ENCODE results near the gene PRDM7.

Gene PRDM7

DNA sequence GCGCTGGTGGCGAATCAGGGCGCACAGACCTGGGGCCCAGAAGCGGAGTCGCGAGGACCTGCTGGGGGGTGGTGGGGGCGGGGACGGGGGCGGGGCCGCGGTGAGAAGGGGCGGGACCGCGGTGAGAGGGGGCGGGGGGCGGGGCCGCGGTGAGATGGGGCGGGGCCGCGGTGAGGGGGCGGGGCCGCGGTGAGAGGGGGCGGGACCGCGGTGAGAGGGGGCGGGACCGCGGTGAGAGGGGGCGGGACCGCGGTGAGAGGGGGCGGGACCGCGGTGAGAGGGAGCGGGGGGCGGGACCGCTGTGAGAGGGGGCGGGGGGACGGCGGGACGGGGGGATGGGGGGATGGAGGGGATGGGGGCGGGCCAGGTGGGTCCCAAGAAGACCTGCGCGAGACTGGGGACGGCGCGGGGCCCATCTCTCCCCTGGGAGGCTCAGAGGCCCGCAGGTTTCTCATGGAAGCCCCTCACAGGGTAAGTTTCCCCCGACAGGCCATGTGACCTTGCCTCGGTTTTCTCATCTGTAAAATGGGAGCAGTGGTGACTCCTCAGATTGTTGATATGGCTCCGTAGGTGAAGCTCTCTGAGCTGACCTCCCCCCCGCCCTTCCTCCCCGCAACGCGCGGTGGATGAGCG is 29.3 kb downstream of the PRDM7 start:
- peaks cover 4% of the 10 kb centered on the region for H3K36me3 ChIP-seq (ENCODE audit: control insufficient read depth, insufficient read depth, low read length)
- 86% methylated on average over 13 to 15 of the region's 59 CpGs for WGBS, 2 experiments (ENCODE audit: insufficient coverage in 2 of 2)
- H3K9me3 ChIP-seq (ENCODE audit: control insufficient read depth, low read length), result no peaks in the 10 kb centered on the region
- no peak overlapping the region for H3K27ac ChIP-seq (ENCODE audit: low read depth, low read length, severe bottlenecking)
- peaks cover 10% of the 10 kb centered on the region for H3K4me1 ChIP-seq (ENCODE audit: control insufficient read depth, insufficient read depth, low read length, poor library complexity, severe bottlenecking)
- peak overlapping the region; percentile 23 for H3K4me3 ChIP-seq (ENCODE audit: extremely low read depth, insufficient read depth, low read length, poor library complexity, severe bottlenecking)

GRCh38 chr16:90046971-90047713 is 30.0 kb downstream of the PRDM7 start:
- Histone ChIP-seq H3K9me3 (ENCODE audit: control insufficient read depth, low read length) (no peaks in the 10 kb centered on the region), H3K4me3 (ENCODE audit: extremely low read depth, insufficient read depth, low read length, poor library complexity, severe bottlenecking) (peak overlapping the region; percentile 23), H3K27ac (ENCODE audit: low read depth, low read length, severe bottlenecking) (peak overlapping the region; percentile 10), H3K36me3 (ENCODE audit: control insufficient read depth, insufficient read depth, low read length) (peaks cover 4% of the 10 kb centered on the region), H3K4me1 (ENCODE audit: control insufficient read depth, insufficient read depth, low read length, poor library complexity, severe bottlenecking) (peaks cover 10% of the 10 kb centered on the region)
- 5 to 8% methylated on average over 14 to 33 of the region's 40 CpGs for WGBS, 2 experiments (ENCODE audit: insufficient coverage in 2 of 2)

DNA sequence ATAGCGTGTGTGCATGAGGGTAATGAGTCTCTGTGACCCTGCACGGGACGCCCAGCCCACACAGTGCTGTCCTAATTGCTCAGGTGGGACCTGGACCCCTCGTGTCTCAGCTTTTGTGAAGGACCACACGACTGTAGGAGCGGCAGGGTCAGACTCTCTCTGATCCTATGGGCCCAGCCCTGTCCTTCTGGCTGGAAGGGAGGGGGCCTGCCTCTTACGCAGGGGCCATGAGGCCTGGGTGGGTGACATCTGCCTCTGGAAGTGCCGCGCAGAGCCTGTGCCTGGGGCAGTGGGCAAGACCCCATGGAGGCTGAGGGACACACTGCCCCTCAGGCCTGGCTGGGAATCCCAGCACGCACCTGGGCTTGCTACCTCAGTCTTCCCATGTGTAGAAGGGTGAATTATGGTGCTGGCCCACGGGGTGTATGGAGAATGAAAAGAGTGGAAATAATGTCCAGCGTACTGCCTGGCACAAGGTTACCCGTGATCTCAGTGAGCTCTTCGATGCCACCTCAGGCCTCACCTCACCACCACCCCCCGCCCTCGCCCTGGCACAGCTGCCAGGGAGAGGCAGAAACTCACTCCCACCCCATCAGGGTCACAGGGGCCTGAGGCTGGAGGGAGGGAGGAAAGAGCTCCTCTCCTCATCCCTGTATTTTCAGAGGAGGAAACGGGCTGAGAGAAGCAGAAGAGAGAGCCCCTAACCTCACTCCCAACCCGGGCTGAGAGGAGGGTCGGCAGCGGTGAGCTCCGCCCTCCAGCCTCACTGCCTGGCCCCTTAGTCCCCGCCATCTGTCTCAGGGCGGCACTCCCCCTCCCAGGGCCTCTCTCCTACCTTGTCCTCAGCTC is 30.8 kb downstream of the PRDM7 start:
- H3K27ac ChIP-seq (ENCODE audit: low read depth, low read length, severe bottlenecking), result no peak overlapping the region
- H3K36me3 ChIP-seq (ENCODE audit: control insufficient read depth, insufficient read depth, low read length), result peaks cover 4% of the 10 kb centered on the region
- WGBS, 2 experiments (ENCODE audit: insufficient coverage in 2 of 2), result 73 to 78% methylated on average over 11 to 12 of the region's 23 CpGs
- H3K4me1 ChIP-seq (ENCODE audit: control insufficient read depth, insufficient read depth, low read length, poor library complexity, severe bottlenecking), result peaks cover 10% of the 10 kb centered on the region
- no peaks in the 10 kb centered on the region for H3K9me3 ChIP-seq (ENCODE audit: control insufficient read depth, low read length)
- no peak overlapping the region for H3K4me3 ChIP-seq (ENCODE audit: extremely low read depth, insufficient read depth, low read length, poor library complexity, severe bottlenecking)

GRCh38 chr16:90044111-90044551 is 33.0 kb downstream of the PRDM7 start:
- Histone ChIP-seq H3K9me3 (ENCODE audit: control insufficient read depth, low read length) (no peaks in the 10 kb centered on the region), H3K4me3 (ENCODE audit: extremely low read depth, insufficient read depth, low read length, poor library complexity, severe bottlenecking) (no peak overlapping the region), H3K4me1 (ENCODE audit: control insufficient read depth, insufficient read depth, low read length, poor library complexity, severe bottlenecking) (peaks cover 10% of the 10 kb centered on the region), H3K27ac (ENCODE audit: low read depth, low read length, severe bottlenecking) (no peak overlapping the region), H3K36me3 (ENCODE audit: control insufficient read depth, insufficient read depth, low read length) (peaks cover 4% of the 10 kb centered on the region)
- 96 to 97% methylated on average over 3 to 6 of the region's 7 CpGs for WGBS, 2 experiments (ENCODE audit: insufficient coverage in 2 of 2)

DNA sequence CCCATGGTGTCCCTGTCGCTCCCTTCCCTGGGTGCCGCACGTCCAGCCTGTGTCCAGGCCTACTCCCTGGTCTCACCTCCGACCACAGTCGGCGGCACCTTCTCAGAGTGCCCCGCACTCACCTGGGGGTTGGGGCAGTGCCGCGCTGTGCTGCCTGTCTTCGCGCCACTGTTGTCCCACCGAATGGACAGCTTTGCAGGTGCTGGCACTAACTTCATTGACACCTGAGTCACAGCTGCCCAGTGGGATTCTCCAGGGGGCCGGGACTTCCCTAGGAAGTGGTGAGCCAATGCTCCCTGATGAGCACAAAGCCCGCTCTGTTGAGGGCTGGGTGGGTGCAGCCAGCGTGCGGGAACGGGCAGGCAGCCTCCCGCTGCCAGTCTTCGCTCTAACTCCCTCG is 33.6 kb downstream of the PRDM7 start:
- Histone ChIP-seq H3K4me1 (ENCODE audit: control insufficient read depth, insufficient read depth, low read length, poor library complexity, severe bottlenecking) (peaks cover 10% of the 10 kb centered on the region), H3K4me3 (ENCODE audit: extremely low read depth, insufficient read depth, low read length, poor library complexity, severe bottlenecking) (no peak overlapping the region), H3K27ac (ENCODE audit: low read depth, low read length, severe bottlenecking) (no peak overlapping the region), H3K9me3 (ENCODE audit: control insufficient read depth, low read length) (no peaks in the 10 kb centered on the region), H3K36me3 (ENCODE audit: control insufficient read depth, insufficient read depth, low read length) (peaks cover 5% of the 10 kb centered on the region)
- 92 to 94% methylated on average over 19 to 20 of the region's 20 CpGs for WGBS, 2 experiments (ENCODE audit: insufficient coverage in 2 of 2)

- peaks cover 10% of the 10 kb centered on the region for H3K4me1 ChIP-seq (ENCODE audit: control insufficient read depth, insufficient read depth, low read length, poor library complexity, severe bottlenecking)
- H3K4me3 ChIP-seq (ENCODE audit: extremely low read depth, insufficient read depth, low read length, poor library complexity, severe bottlenecking), result no peak overlapping the region
- H3K27ac ChIP-seq (ENCODE audit: low read depth, low read length, severe bottlenecking), result no peak overlapping the region
- peaks cover 9% of the 10 kb centered on the region for H3K36me3 ChIP-seq (ENCODE audit: control insufficient read depth, insufficient read depth, low read length)
- H3K9me3 ChIP-seq (ENCODE audit: control insufficient read depth, low read length), result no peaks in the 10 kb centered on the region
- 89 to 90% methylated on average over 14 to 17 of the region's 19 CpGs for WGBS, 2 experiments (ENCODE audit: insufficient coverage in 2 of 2)
Measured at GRCh38 chr16:90042946-90043514, 34.1 kb downstream of the PRDM7 start.

DNA sequence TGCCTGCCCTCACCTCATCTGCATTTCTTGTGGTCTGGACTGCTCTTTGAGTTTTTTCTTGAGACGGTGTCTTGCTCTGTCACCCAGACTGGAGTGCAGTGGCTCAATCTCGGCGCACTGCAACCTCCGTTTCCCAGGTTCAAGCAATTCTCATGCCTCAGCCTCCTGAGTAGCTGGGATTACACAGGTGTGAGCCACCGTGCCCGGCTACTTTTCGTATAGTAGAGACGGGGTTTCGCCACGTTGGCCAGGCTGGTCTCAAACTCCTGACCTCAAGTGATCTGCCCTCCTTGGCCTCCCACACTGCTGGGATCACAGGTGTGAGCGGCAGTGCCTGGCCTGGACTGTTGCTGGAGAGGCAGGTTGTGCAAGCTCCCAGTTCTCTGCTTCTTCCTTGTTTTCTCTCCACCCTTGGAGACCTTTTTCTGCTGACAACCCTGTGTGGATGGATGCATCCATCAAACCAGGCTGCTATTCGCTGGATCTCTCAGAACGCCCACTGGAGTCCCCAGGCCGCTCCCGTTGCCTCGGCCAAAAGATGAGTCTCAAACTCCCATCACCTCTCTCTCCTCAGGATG is 35.1 kb downstream of the PRDM7 start:
- no peak overlapping the region for H3K4me3 ChIP-seq (ENCODE audit: extremely low read depth, insufficient read depth, low read length, poor library complexity, severe bottlenecking)
- no peak overlapping the region for H3K27ac ChIP-seq (ENCODE audit: low read depth, low read length, severe bottlenecking)
- 83 to 97% methylated on average over 15 of the region's 16 CpGs for WGBS, 2 experiments (ENCODE audit: insufficient coverage in 2 of 2)
- peaks cover 8% of the 10 kb centered on the region for H3K4me1 ChIP-seq (ENCODE audit: control insufficient read depth, insufficient read depth, low read length, poor library complexity, severe bottlenecking)
- no peaks in the 10 kb centered on the region for H3K9me3 ChIP-seq (ENCODE audit: control insufficient read depth, low read length)
- H3K36me3 ChIP-seq (ENCODE audit: control insufficient read depth, insufficient read depth, low read length), result peaks cover 9% of the 10 kb centered on the region

DNA sequence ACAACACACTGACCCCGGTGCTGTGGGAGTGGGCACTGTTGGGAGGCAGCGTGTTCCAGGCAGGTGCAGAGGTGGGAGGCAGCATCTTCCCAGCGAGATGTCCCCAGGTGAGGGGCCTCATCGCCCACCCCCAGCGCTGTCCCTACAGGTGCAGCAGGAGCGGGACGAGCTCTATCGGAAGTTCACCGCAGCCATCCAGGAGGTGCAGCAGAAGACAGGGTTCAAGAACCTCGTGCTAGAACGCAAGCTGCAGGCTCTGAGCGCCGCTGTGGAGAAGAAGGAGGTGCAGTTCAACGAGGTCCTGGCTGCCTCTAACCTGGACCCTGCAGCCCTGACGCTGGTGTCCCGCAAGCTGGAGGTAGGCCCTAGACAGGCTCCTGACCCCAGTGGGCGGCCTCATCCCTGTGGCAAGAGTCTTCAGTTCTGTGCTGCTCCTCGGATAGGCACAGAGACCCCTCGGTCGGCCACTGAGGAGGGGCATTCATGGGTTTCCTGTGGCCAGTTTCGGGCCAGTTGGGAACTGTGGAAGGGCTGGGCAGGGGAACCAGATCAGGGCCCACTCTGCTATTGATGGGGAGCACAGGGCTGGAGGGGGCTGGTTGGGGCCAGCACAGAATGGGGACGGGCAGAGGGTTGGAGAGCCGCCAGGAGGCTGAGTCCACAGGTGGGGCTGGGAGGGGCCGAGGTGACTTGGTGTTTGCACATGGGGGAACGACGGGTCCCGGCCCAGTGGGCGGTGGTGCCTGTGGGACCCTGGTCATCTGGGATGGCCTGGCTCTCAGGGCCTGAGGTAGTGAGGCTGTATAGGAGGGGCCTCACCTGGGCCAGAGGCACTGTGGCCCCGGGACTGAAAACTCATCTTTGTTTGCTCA is 36.7 kb downstream of the PRDM7 start:
- Histone ChIP-seq H3K36me3 (ENCODE audit: control insufficient read depth, insufficient read depth, low read length) (peaks cover 25% of the 10 kb centered on the region), H3K27ac (ENCODE audit: low read depth, low read length, severe bottlenecking) (no peak overlapping the region), H3K4me1 (ENCODE audit: control insufficient read depth, insufficient read depth, low read length, poor library complexity, severe bottlenecking) (no peaks in the 10 kb centered on the region), H3K4me3 (ENCODE audit: extremely low read depth, insufficient read depth, low read length, poor library complexity, severe bottlenecking) (no peak overlapping the region), H3K9me3 (ENCODE audit: control insufficient read depth, low read length) (no peaks in the 10 kb centered on the region)
- 95% methylated on average over 24 to 29 of the region's 29 CpGs for WGBS, 2 experiments (ENCODE audit: insufficient coverage in 2 of 2)

DNA sequence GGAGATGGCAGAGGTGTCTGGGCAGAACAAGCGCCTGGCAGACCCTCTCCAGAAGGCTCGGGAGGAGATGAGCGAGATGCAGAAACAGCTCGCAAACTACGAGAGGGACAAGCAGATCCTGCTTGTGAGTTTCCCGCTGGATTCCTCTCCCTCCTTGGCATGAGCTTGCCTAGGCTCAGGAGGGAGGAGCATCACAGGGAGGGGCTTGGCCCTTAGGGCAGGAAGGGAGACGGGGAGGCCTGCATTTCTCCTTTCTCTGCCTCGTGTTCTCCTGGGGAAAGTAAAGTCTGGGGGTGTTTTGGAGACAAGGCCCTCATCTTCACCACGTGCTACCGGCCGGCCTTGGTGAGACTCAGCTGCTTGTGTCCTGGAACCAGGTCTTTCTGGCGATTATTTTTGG is 39.9 kb downstream of the PRDM7 start:
- Histone ChIP-seq H3K36me3 (ENCODE audit: control insufficient read depth, insufficient read depth, low read length) (peaks cover 30% of the 10 kb centered on the region), H3K4me3 (ENCODE audit: extremely low read depth, insufficient read depth, low read length, poor library complexity, severe bottlenecking) (no peak overlapping the region), H3K27ac (ENCODE audit: low read depth, low read length, severe bottlenecking) (no peak overlapping the region), H3K4me1 (ENCODE audit: control insufficient read depth, insufficient read depth, low read length, poor library complexity, severe bottlenecking) (no peaks in the 10 kb centered on the region), H3K9me3 (ENCODE audit: control insufficient read depth, low read length) (no peaks in the 10 kb centered on the region)
- WGBS, 2 experiments (ENCODE audit: insufficient coverage in 2 of 2), result 87 to 93% methylated on average over 11 of the region's 12 CpGs
